Measurements from ENCODE around the gene FBXO21.

DNA sequence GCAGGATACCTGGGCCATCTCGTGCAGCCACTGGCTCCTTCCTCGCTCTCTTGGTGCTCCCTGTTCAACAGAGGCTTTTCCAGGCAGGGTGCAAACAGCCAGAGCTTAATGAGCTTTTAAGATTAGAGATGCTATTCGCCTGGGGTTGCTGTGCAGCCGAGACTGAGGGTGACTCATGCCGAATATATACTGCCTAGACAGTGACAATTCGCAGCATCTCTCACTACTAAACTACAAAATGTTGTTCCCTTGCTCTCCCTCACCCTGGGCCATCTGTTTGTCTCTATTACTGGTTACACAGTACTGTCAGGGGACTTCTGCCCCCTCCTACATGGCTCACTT, 65.0 kb downstream of the FBXO21 start:
- TF ChIP-seq, protein P1, sequence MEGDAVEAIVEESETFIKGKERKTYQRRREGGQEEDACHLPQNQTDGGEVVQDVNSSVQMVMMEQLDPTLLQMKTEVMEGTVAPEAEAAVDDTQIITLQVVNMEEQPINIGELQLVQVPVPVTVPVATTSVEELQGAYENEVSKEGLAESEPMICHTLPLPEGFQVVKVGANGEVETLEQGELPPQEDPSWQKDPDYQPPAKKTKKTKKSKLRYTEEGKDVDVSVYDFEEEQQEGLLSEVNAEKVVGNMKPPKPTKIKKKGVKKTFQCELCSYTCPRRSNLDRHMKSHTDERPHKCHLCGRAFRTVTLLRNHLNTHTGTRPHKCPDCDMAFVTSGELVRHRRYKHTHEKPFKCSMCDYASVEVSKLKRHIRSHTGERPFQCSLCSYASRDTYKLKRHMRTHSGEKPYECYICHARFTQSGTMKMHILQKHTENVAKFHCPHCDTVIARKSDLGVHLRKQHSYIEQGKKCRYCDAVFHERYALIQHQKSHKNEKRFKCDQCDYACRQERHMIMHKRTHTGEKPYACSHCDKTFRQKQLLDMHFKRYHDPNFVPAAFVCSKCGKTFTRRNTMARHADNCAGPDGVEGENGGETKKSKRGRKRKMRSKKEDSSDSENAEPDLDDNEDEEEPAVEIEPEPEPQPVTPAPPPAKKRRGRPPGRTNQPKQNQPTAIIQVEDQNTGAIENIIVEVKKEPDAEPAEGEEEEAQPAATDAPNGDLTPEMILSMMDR (IDR thresholded peaks at IDR 0.05; ENCODE audit: low read length), result no peak
- no peak for TF ChIP-seq EZH2phosphoT487 (IDR thresholded peaks at IDR 0.05; ENCODE audit: low read length)

All from MM.1S (cell line).